H1 (cell line): ENCODE results near the gene NCOA6. TPM values are rescaled to one million over a fixed set of nuclear protein-coding genes. Genes with fewer than 3 reads are reported as not detected.

Experiments used
- CTCF ChIA-PET: fragments of 300-600 bp; sonication (Branson Sonifier 250); formaldehyde crosslinking; loops from one replicate; lab custom pipeline; 2021; ENCODE audit not compliant: partially characterized antibody; lab: Charles Lee
- POLR2A ChIA-PET: fragments of 300-600 bp; sonication (Branson Sonifier 250); formaldehyde crosslinking; loops from one replicate; lab custom pipeline; 2021; ENCODE audit warnings: inconsistent platforms; ENCODE audit not compliant: partially characterized antibody; lab: Charles Lee
- DNase-seq, 2 experiments: peaks; one replicate each; pipeline versions ENCODE4 v3.0.0 to v3.0.0-alpha.2; 2010 to 2022; ENCODE audit warnings: low spot score in 2 of 2, low read depth in 1 of 2, mixed read lengths in 1 of 2
- FAIRE-seq: peaks from 2 replicates; lab custom pipeline; 2011; peaks lifted over from hg19 to GRCh38; lab: Jason Lieb, UNC
- H2AFZ ChIP-seq: 2 replicates; pipeline ENCODE4 v1.8.1; 2012; ENCODE audit warnings: low read length, inconsistent platforms
- H2AK5ac ChIP-seq: 2 replicates; pipeline ENCODE4 v1.6.1; 2013; ENCODE audit warnings: low read depth, low read length
- H2BK120ac ChIP-seq: replicated peaks from 2 replicates; pipeline ENCODE3; 2013; ENCODE audit warnings: low read depth, low read length, inconsistent platforms
- H2BK12ac ChIP-seq: 2 replicates; pipeline ENCODE4 v1.6.1; 2013; ENCODE audit warnings: low read depth, low read length
- H2BK15ac ChIP-seq: 2 replicates; pipeline ENCODE4 v1.6.1; 2013; ENCODE audit warnings: low read length
- H2BK20ac ChIP-seq: 2 replicates; pipeline ENCODE4 v1.6.1; 2013; ENCODE audit warnings: low read length
- H2BK5ac ChIP-seq: 2 replicates; pipeline ENCODE4 v1.6.1; 2013; ENCODE audit warnings: low read depth, low read length
- H3K14ac ChIP-seq: 2 replicates; pipeline ENCODE4 v1.6.1; 2013; ENCODE audit warnings: inconsistent platforms; ENCODE audit not compliant: insufficient read length
- H3K18ac ChIP-seq: 2 replicates; pipeline ENCODE4 v1.6.1; 2013; ENCODE audit warnings: low read length; ENCODE audit errors: extremely low read depth
- H3K23ac ChIP-seq: 2 replicates; pipeline ENCODE4 v1.6.1; 2013; ENCODE audit warnings: inconsistent platforms; ENCODE audit not compliant: insufficient read length
- H3K23me2 ChIP-seq: 2 replicates; pipeline ENCODE4 v1.6.1; 2013; ENCODE audit warnings: low read depth, low read length
- H3K27ac ChIP-seq: 2 replicates; pipeline ENCODE4 v1.6.1; 2011; ENCODE audit warnings: low read depth, low read length, inconsistent platforms
- H3K27me3 ChIP-seq, 4 experiments: replicated peaks in 1 of 4; 1 replicate in 1 of 4; 2 replicates in 3 of 4; pipeline versions ENCODE4 v1.6.1 to v1.8.1; 2011 to 2013; ENCODE audit warnings: low read length in 3 of 4, mild to moderate bottlenecking in 3 of 4, inconsistent platforms in 2 of 4, mixed read lengths in 2 of 4, moderate library complexity in 1 of 4; ENCODE audit not compliant: control insufficient read depth in 3 of 4, insufficient read depth in 3 of 4; ENCODE audit errors: extremely low read depth in 1 of 4
- H3K36me3 ChIP-seq, 4 experiments: 2 replicates each; pipeline versions ENCODE4 v1.6.1 to v1.8.1; 2011 to 2013; ENCODE audit warnings: mild to moderate bottlenecking in 4 of 4, low read length in 3 of 4, moderate library complexity in 2 of 4, control low read depth in 1 of 4, inconsistent platforms in 1 of 4; ENCODE audit not compliant: insufficient read depth in 4 of 4, control insufficient read depth in 2 of 4
- H3K4ac ChIP-seq: replicated peaks from 2 replicates; pipeline ENCODE3; 2013; ENCODE audit warnings: low read length, low read depth, mixed read lengths, inconsistent platforms; ENCODE audit not compliant: insufficient read length
- H3K4me1 ChIP-seq, 4 experiments: replicated peaks in 1 of 4; 1 replicate in 1 of 4; 2 replicates in 3 of 4; pipeline versions ENCODE4 v1.6.1 to v1.8.1; 2011 to 2013; ENCODE audit warnings: low read length in 3 of 4, inconsistent platforms in 2 of 4, mixed read lengths in 1 of 4; ENCODE audit not compliant: insufficient read depth in 4 of 4, control insufficient read depth in 3 of 4
- H3K4me2 ChIP-seq, 2 experiments: 2 replicates each; pipeline versions ENCODE4 v1.6.1 to v1.8.1; 2011 to 2013; ENCODE audit warnings: low read depth in 2 of 2, low read length in 2 of 2, control low read depth in 1 of 2, inconsistent platforms in 1 of 2, mild to moderate bottlenecking in 1 of 2; ENCODE audit not compliant: insufficient read depth in 1 of 2
- H3K4me3 ChIP-seq, 4 experiments: fragments of 200-600, 300-600 bp in 1 of 4; sonication (generic), shearing (Covaris generic), sonication (Bioruptor Twin) in 1 of 4; 2 replicates each; pipeline versions ENCODE4 v1.5.1 to v1.8.1; 2011 to 2016; ENCODE audit warnings: low read length in 4 of 4, low read depth in 3 of 4, control low read depth in 2 of 4, inconsistent platforms in 2 of 4, mild to moderate bottlenecking in 2 of 4, mixed read lengths in 1 of 4, moderate library complexity in 1 of 4; ENCODE audit not compliant: insufficient read depth in 2 of 4; ENCODE audit errors: extremely low read depth in 1 of 4
- H3K56ac ChIP-seq: replicated peaks from 2 replicates; pipeline ENCODE3; 2013; ENCODE audit warnings: low read depth, mild to moderate bottlenecking, mixed read lengths, low read length, inconsistent platforms; ENCODE audit not compliant: insufficient read length
- H3K79me1 ChIP-seq: 2 replicates; pipeline ENCODE4 v1.6.1; 2013; ENCODE audit warnings: low read depth, low read length, control low read depth
- H3K79me2 ChIP-seq, 2 experiments: 2 replicates each; pipeline versions ENCODE4 v1.6.1 to v1.8.1; 2012 to 2013; ENCODE audit warnings: low read length in 2 of 2, mild to moderate bottlenecking in 2 of 2, inconsistent platforms in 1 of 2; ENCODE audit not compliant: insufficient read depth in 2 of 2, control insufficient read depth in 1 of 2
- H3K9ac ChIP-seq, 4 experiments: replicated peaks in 1 of 4; 1 replicate in 1 of 4; 2 replicates in 3 of 4; pipeline versions ENCODE4 v1.6.1 to v1.8.1; 2011 to 2013; ENCODE audit warnings: low read depth in 3 of 4, low read length in 3 of 4, control low read depth in 2 of 4, mild to moderate bottlenecking in 2 of 4, moderate library complexity in 2 of 4, inconsistent platforms in 1 of 4; ENCODE audit errors: extremely low read depth in 1 of 4
- H3K9me3 ChIP-seq, 2 experiments: 2 replicates each; pipeline versions ENCODE4 v1.6.1 to v1.8.1; 2012 to 2013; ENCODE audit warnings: mild to moderate bottlenecking in 2 of 2, moderate library complexity in 2 of 2, control low read depth in 1 of 2, inconsistent platforms in 1 of 2, low read depth in 1 of 2, low read length in 1 of 2, mixed read lengths in 1 of 2; ENCODE audit not compliant: insufficient read depth in 2 of 2
- H4K20me1 ChIP-seq, 2 experiments: replicated peaks in 1 of 2; 2 replicates each; pipeline versions ENCODE3 to v1.8.1; 2011 to 2013; ENCODE audit warnings: inconsistent platforms in 2 of 2, low read length in 2 of 2, mild to moderate bottlenecking in 1 of 2; ENCODE audit not compliant: insufficient read depth in 2 of 2, control insufficient read depth in 1 of 2
- H4K5ac ChIP-seq: 2 replicates; pipeline ENCODE4 v1.6.1; 2013; ENCODE audit warnings: low read length, low read depth, mixed read lengths, inconsistent platforms; ENCODE audit not compliant: insufficient read length
- H4K8ac ChIP-seq: 2 replicates; pipeline ENCODE4 v1.8.0; 2013; ENCODE audit warnings: mild to moderate bottlenecking, moderate library complexity, low read length, inconsistent platforms; ENCODE audit not compliant: insufficient read depth; ENCODE audit errors: extremely low read depth
- H4K91ac ChIP-seq: replicated peaks from 2 replicates; pipeline ENCODE3; 2013; ENCODE audit warnings: low read length, mixed read lengths, inconsistent platforms; ENCODE audit not compliant: insufficient read length
- CBX8 ChIP-seq: fragments of 300-800, 300-1000 bp; sonication (generic); IDR thresholded peaks from 2 replicates; pipeline ENCODE4 v1.7.1; 2016; ENCODE audit warnings: low read depth, low read length, borderline replicate concordance
- CEBPB ChIP-seq: IDR thresholded peaks from 2 replicates; pipeline ENCODE4 v1.6.1; 2012; ENCODE audit warnings: low read depth, low read length
- CHD1 ChIP-seq: IDR thresholded peaks from 2 replicates; pipeline ENCODE4 v1.6.1; 2012; ENCODE audit warnings: low read depth, low read length, improper control_type of control experiment
- EZH2 ChIP-seq: fragments of 200-600 bp; sonication (generic); IDR thresholded peaks from 2 replicates; pipeline ENCODE4 v1.7.1; 2012; ENCODE audit warnings: low read depth, mild to moderate bottlenecking, moderate library complexity, low read length, inconsistent platforms; ENCODE audit not compliant: severe bottlenecking
- KDM1A ChIP-seq: fragments of 200-600, 300-600 bp; sonication (generic); IDR thresholded peaks from 2 replicates; pipeline ENCODE4 v1.7.1; 2016; ENCODE audit warnings: mild to moderate bottlenecking, low read length, borderline replicate concordance
- MAFK ChIP-seq: IDR thresholded peaks from 2 replicates; pipeline ENCODE4 v1.6.1; 2012; ENCODE audit warnings: low read depth, mild to moderate bottlenecking, improper control_type of control experiment, low read length
- MAX ChIP-seq: IDR thresholded peaks from 2 replicates; pipeline ENCODE4 v1.6.1; 2012; ENCODE audit warnings: inconsistent platforms
- NRF1 ChIP-seq: IDR thresholded peaks from 2 replicates; pipeline ENCODE4 v1.6.1; 2011; ENCODE audit warnings: mild to moderate bottlenecking, low read depth, low read length, improper control_type of control experiment
- RFX5 ChIP-seq: IDR thresholded peaks from 2 replicates; pipeline ENCODE4 v1.6.1; 2011; ENCODE audit warnings: low read depth, low read length, improper control_type of control experiment, borderline replicate concordance
- SRF ChIP-seq: IDR thresholded peaks from 2 replicates; pipeline ENCODE4 v1.6.1; 2011; ENCODE audit warnings: mild to moderate bottlenecking, low read depth, low read length, moderate library complexity
- SUZ12 ChIP-seq: fragments of 200-600 bp; sonication (generic); IDR thresholded peaks from 2 replicates; pipeline ENCODE4 v1.6.1; 2012; ENCODE audit warnings: mild to moderate bottlenecking, inconsistent platforms, low read length, moderate library complexity, mixed read lengths
- YY1 ChIP-seq: IDR thresholded peaks from 2 replicates; pipeline ENCODE4 v1.6.1; 2011; ENCODE audit warnings: low read depth, mild to moderate bottlenecking, low read length
- WGBS, 2 experiments: shearing (Covaris generic) in 1 of 2; methylation state at CpG; one replicate each; pipeline versions ENCODE4 v1.1.6 to v1.1.7; 2013 to 2015; ENCODE audit warnings: low lambda C conversion rate in 2 of 2, mixed read lengths in 2 of 2, inconsistent platforms in 1 of 2, low coverage in 1 of 2, missing lambda C conversion rate in 1 of 2; ENCODE audit not compliant: insufficient replicate concordance in 2 of 2, insufficient coverage in 1 of 2, insufficient read length in 1 of 2; ENCODE audit errors: extremely low coverage in 1 of 2, missing lambda C conversion rate in 1 of 2; 5-methylcytosine and 5-hydroxymethylcytosine counted together
- polyA plus RNA-seq, 7 experiments: library from polyadenylated mRNA; depleted of rRNA in 3 of 7; stranded (reverse) in 5 of 7; unstranded in 2 of 7; fragments of >200 nt in 5 of 7; fragments of 200-250 nt in 2 of 7; gene quantifications; 1 replicate in 5 of 7; 2 replicates in 1 of 7; 4 replicates in 1 of 7; pipeline versions ENCODE4 v1.2.1 to v1.2.3, GENCODE V29; 2011 to 2013; ENCODE audit warnings: missing spikeins in 2 of 7, mixed read lengths in 2 of 7
- total RNA-seq: library from RNA; stranded (reverse); fragmentation: NEBNext Ultra II Directional; extraction: Animal tissue kit (Norgen Biotek cat#: 25700); gene quantifications from 2 replicates; pipeline ENCODE4 v1.2.1, GENCODE V29; 2021

The NCOA6 gene
- total and polyA plus RNA-seq, 2 of the 8 experiments (the other 6 are each of a cell fraction or from before 2014, with no cell fraction given) = 9.0 to 9.5 TPM

DNA sequence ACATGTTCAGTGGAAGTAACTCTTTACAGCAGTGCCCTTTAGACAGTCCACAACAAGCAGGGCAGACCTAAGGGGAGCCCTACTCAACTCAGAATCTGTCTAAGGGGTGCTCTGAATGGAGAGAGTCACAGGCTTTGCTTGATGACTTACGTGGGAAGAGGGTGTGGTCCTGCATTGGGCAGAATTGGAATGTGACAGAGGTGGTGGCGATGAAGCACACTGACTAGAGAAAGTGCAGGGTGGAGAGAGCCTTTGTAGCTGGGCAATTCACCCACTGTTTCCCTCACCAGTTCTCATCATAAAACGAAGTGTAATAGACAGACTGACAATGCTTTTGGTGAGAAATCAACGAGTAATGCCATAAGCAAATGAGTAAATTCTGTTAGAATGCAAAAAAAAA is 110.1 kb downstream of the NCOA6 start:
- no peak overlapping the region for H3K56ac ChIP-seq
- WGBS, 2 experiments = 84% methylated on average over 4 of the region's 4 CpGs; no CpG with 5 or more reads in 1 of the 2 experiments
- H3K4me3 ChIP-seq = no peak overlapping the region
- no peaks in the 10 kb centered on the region for H3K9me3 ChIP-seq
- H3K4ac ChIP-seq = no peak overlapping the region
- H4K20me1 ChIP-seq = peaks cover 0 to 8% of the 10 kb centered on the region in 2 experiments
- no peak overlapping the region for H3K14ac ChIP-seq
- H3K79me2 ChIP-seq = no peaks in the 10 kb centered on the region
- no peak overlapping the region for H3K27ac ChIP-seq
- CTCF ChIA-PET = interaction anchor here (0.8 to 1.3 kb wide), 3 partner anchors 13 to 55 kb away, joined by 3 to 4 read pairs (median 3); no protein-coding TSS in a partner anchor
- H4K5ac ChIP-seq = no peak overlapping the region
- H2BK120ac ChIP-seq = no peak overlapping the region
- no peak overlapping the region for H3K4me2 ChIP-seq
- TF ChIP-seq SRF (no peak), EZH2 (no peak), CEBPB (no peak), MAFK (no peak), CBX8 (no peak), RFX5 (no peak), CHD1 (no peak), SUZ12 (no peak), NRF1 (no peak), YY1 (no peak), MAX (no peak), KDM1A (no peak)
- TF ChIP-seq, all 59 proteins: peak for 0
- Histone ChIP-seq H2BK5ac (no peak overlapping the region), H3K23me2 (peaks cover under 1% of the 10 kb centered on the region; the same call in 1 of the 2 replicates), H2BK15ac (no peak overlapping the region), H3K9ac (no peak overlapping the region), H2BK12ac (no peak overlapping the region), H3K27me3 (peaks cover 7 to 18% (median 14%) of the 10 kb centered on the region in 4 experiments), H3K36me3 (no peaks in the 10 kb centered on the region), H4K8ac (no peak overlapping the region), H2AK5ac (no peak overlapping the region), H2AFZ (no peak overlapping the region), H3K18ac (no peak overlapping the region), H2BK20ac (no peak overlapping the region), H3K4me1 (peaks cover 0 to under 1% (median 0%) of the 10 kb centered on the region in 4 experiments; a peak in 2 of 7 replicates), H3K79me1 (no peaks in the 10 kb centered on the region), H3K23ac (no peak overlapping the region), H4K91ac (no peak overlapping the region)
- POLR2A ChIA-PET = no interaction called here
- FAIRE-seq (no peak), DNase-seq (no peak)
